NK-92 (cell line): Measurements from ENCODE around the gene ATP2B3.

Experiments used
- DNase-seq: peaks from one replicate; lab custom pipeline; 2025; ENCODE audit not compliant: unreplicated experiment; lab: John Stamatoyannopoulos, UW

ATP2B3 gene

GRCh38 chrX:153488231-153488914, 29.1 kb upstream of the ATP2B3 start:
- DNase-seq = no peak

DNA sequence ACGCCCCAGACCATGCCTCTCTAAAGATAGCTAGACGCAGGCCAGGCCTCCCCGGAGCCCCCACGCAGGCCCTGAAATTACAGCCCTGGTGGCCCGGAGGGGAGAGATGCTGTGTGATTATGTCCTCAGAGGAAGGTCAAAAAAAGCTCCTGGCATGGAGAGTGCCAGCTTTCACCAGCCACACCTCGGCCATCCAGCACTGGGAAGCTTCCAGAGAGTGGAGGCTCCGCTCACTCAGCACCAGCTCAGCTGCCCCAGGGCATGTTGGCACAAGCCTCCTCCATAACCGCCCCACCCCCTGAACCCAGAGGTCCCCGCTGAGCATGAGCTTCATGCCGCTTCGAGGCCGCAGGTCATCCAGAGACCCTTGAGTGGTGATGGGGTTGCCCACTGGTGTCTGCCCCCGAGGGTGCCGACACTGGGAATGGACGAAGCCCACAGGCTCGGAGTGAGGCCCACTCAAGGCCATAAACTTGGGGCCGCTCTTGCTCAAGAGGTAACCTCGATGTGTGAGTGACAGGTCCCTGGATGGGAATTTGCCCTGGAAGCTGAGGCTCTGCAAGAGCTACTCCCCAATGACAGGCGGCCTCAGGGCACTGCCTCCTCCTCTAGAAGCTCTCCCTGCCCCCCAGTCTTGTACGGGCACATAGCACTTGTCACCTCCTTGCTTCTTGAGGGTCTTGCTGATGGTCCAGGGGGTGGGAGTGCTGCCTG, 27.1 kb upstream of the ATP2B3 start:
- DNase-seq = no peak

GRCh38 chrX:153491351-153491914, 26.0 kb upstream of the ATP2B3 start:
- no peak for DNase-seq

DNA sequence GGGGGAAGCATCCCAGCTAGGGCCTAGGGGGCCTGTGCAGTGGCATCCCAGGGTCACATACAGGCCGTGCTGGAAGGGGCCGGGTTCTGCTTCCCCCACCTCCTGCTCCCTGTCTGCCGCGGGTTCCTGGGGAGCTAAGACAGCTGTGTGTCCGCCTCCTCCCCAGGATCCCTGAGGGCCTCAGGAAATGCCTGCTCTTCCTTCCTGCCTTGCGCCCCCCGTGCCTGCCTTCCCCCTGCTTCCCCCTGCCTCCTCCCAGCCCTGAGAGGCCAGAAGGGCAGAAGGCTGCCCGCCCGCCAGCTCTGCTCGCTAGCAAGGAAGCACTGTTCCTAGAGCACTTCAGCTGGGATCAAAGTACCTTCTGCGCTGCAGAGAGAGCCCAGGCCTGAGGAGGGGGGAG, 25.5 kb upstream of the ATP2B3 start:
- no peak for DNase-seq

DNA sequence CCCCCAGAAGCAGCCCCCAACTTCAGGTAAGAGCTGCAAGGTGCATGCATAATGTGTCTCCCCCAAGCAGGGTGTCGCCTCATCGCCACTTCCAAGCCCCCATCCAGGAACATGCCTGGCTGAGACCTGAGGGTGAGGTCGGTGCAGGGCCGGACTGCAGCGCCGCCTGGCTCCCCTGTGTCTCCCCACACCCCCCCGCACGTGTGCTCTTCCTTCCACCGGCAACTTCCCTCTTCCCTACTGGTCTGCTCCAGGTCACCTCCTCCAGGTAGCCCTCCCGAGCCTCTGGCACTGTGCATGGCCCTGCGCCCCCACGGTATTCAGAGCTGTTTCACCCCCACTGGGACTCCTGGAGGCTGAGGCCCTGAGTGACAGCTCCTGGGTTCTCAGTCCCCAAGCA, 24.9 kb upstream of the ATP2B3 start:
- DNase-seq = no peak

DNA sequence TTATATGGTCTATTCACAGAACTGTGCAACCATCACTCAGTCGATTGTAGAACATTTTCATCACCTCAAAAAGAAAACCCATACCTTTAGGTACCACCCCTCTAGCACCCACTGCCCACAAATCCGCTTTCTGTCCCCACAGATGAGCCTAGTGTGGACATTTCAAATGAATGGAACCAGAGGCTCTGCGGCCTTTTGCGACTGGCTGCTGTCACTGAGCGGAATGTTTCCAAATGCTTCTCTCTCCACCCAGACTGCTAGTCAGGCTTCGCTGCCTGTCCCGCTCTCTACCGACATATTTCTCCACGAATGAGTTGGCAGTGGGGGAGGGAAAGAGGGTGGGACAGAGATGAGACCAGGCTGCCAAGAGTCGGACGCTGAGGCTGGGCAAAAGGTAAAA, 24.4 kb upstream of the ATP2B3 start:
- DNase-seq = no peak

- DNase-seq = no peak
Measured at GRCh38 chrX:153494061-153494460, 23.4 kb upstream of the ATP2B3 start.

DNA sequence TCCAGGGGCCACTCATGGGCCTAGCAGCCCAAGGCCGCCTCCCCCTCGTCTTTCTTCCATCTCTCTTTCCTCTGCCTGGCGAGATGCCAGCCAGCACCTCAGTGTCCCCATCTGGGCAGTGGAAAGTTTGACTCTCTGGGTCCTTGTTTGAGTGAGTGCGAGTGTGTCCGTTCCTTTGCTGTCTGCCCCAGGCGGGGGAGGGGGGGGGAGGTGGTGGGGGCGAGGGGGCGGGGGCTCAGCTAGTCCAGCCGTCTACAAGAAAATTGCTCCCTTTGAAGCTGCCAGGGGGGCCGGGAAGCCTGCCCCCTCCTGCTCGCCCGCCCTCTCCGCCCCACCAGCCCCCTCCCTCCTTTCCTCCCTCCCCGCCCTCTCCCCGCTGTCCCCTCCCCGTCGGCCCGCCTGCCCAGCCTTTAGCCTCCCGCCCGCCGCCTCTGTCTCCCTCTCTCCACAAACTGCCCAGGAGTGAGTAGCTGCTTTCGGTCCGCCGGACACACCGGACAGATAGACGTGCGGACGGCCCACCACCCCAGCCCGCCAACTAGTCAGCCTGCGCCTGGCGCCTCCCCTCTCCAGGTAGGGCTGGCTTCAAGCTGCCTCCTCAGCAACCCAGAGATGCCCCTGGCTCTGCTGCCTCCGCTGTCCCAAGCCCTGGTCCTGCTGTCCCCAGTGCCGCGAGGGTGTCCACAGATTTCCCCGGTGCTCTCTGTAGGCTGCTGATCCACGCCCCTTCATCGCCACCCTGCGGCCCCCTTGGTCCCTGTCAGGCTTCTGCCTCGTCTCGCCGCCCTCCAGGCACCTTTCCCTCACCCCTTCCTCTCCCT, 22.7 kb upstream of the ATP2B3 start, which contains the start of gene BGN:
Gene BGN, plus strand, starts transcription at position 440 of the 821 bp plus-strand sequence. CDS start 9,652 bp downstream, outside the sequence.
- DNase-seq = no peak

- DNase-seq = no peak
Measured at GRCh38 chrX:153495362-153495751, 22.1 kb upstream of the ATP2B3 start.

DNA sequence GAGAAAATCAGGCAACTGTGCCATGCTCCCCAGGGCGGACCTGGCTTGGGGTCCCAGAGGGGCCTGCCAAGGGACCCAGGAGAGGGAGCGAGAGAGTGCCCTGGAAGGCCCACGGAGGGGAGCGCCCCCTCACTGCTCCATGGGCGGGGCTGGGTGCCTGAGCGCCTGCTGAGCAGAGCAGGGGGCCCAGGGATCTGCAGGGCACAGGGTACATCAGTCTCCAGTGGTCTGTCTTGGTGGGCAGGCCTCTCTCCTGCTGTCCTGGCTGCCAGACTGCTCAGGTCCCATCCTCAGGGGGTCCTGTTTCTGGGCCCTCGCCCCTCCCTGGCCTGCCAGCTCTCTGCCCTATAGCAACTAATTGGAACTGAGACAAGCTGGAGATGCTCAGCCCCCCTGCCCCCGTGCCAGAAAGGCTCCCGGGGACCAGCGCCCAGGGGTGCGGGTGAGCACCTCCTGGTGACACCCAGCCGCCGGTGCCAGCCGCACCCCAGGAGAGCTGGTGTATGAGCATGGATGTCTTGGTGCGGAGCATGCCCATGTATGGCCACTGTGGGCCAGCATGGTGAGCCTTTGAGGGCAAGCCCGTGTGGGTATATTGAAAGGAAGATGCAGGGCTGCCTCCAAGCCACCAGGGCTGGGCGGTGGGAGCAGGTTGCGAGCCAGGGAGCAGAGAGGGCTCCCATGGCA, 21.4 kb upstream of the ATP2B3 start:
- no peak for DNase-seq

DNA sequence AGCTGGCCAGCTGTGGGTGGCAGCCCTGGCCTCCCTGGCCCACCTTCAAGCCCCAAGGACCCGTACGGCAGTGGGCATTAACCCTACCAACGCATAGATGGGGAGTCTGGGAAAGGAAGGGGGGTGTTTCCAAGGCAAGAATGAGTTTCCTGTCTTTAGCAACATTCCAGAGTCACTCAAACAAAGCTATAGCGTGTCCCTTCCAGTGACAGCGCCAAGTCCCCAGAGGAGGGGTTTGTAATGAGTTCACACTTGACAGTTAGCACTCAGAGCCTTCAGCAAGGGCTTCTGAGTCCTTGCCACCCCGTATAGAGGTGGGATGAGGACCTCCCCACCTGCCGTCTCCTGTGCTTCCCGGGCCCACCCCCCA, 20.9 kb upstream of the ATP2B3 start:
- DNase-seq = no peak

DNA sequence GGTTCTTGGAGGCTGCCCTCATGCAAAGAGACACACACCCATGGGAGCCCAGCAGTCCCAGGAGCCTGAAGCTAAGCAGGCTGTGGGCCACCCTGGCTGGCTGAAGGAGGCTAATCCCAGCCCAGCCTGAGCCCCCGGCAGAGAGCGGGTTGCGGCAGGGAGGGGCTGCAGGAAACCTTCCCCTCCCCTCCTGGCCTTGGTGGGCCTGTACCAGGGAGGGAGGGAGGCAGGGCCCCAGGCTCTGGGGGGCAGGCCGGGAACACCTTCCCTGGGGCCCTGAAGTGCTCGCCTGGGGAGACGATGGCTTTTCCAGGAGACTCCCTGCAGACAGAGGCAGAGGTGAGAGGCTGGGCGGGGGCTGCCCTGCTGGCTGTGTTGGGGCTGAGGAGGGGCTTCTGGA, 19.0 kb upstream of the ATP2B3 start:
- no peak for DNase-seq

DNA sequence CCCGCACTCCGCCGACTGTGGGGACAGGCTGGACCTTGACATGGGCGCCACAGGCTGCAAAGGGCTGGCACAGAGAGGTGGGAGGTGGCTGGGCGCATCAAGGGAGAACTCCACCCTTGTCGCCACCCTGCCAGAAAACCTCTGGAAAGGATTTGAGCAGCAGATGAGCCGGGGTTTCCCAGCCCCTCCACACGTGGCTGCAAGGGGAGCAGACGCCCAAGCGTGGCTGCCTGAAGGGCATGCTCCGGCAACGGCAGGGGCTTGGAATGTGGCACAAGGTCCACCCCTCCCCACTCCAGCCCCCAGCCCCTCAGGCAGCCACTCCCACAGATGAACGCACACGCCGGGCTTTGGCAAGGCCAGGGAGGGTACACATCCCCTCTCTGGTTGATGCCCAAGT, 18.1 kb upstream of the ATP2B3 start:
- no peak for DNase-seq

DNA sequence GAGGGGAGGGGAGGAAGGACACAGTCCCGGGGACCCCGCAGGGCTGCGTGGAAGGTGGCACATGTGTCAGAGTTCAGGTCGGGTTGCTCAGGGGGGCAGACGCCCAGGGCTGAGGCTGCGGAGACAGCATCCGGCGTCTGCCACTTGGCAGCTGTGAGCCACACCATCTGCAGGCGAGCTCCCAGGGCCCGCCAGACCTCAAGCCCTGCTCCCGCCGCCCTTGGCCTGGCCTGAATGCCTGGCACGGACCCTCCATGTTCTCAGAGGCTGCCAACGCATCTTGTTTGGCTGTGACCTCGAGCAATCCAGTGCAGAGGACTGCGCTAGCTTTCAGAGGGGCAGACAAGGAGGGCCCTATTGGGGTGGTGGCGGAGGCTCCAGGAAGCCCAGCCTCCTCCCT, 17.6 kb upstream of the ATP2B3 start:
- DNase-seq = no peak

DNA sequence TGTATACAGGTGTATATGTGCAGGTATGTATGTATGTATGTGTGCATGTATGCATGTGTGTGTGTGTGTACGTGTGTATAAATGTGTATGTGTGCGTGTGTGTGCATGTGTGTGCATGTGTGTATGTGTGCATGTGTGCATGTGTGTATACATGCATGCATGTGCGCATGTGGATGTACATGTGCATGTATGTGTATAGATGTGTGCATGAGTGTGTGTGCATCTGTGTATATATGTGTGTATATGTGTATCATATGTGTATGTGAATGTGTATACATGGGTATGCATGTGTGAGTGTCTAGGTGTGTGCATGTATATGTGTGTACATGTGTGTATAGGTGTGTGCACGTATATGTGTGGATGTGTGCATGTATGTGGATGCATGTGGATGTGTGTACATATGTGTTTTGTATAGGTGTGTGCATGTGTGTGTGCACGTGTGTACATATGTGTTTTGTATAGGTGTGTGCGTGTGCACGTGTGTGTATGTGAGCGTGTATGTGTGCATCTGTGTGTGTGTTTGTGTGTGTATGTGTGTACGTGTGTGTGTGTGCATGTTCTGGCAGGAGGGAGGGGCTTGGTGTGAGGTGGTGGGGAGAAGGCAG, 16.7 kb upstream of the ATP2B3 start:
- DNase-seq = no peak

GRCh38 chrX:153501530-153501929, 15.9 kb upstream of the ATP2B3 start:
- no peak for DNase-seq

GRCh38 chrX:153502131-153502530, 15.3 kb upstream of the ATP2B3 start:
- no peak for DNase-seq

GRCh38 chrX:153502796-153503195, 14.6 kb upstream of the ATP2B3 start:
- DNase-seq = no peak

DNA sequence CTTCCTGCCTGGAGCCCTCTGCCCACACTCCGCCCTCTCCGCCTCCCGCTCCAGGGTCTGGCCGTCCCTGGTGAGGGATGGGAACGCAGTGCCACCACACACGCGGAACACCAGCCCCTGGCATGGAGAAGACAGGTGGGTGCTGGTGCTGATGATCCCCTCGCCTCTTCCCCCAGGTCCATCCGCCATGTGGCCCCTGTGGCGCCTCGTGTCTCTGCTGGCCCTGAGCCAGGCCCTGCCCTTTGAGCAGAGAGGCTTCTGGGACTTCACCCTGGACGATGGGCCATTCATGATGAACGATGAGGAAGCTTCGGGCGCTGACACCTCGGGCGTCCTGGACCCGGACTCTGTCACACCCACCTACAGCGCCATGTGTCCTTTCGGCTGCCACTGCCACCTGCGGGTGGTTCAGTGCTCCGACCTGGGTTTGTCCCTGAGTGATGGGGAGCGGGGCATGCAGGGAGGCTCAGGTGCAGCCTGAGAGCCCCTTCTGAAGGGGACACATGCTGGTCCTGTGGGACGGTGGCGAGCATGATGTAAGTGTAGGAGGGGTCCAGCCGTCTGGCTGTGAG, 12.9 kb upstream of the ATP2B3 start:
- DNase-seq = no peak

- DNase-seq = no peak
Measured at GRCh38 chrX:153505361-153505760, 12.1 kb upstream of the ATP2B3 start.
